GM23338 (cell line): Measurements from ENCODE around the gene CFDP1. TPM values are rescaled to one million over a fixed set of nuclear protein-coding genes. Genes with fewer than 3 reads are reported as not detected.

Experiments used
- ATAC-seq: fragments of 200-7000 bp; cut with Tn5 transposase; 3 replicates; pipeline ENCODE4 v1.9.1; 2020
- DNase-seq: peaks from one replicate; pipeline ENCODE4 v3.0.0-alpha.2; 2015; ENCODE audit warnings: low spot score
- H2AFZ ChIP-seq: fragments of 200-600 bp; sonication (generic); 2 replicates; pipeline ENCODE4 v1.8.0; 2016; ENCODE audit warnings: antibody characterized with exemption, mild to moderate bottlenecking, moderate library complexity
- H3F3A ChIP-seq: fragments of 200-600 bp; sonication (generic); replicated peaks from 2 replicates; pipeline ENCODE4 v1.8.0; 2017; ENCODE audit warnings: antibody characterized with exemption, mixed run types, low read depth
- H3K27ac ChIP-seq: fragments of 200-600 bp; sonication (generic); 2 replicates; pipeline ENCODE4 v1.6.1; 2016; ENCODE audit warnings: low read depth
- H3K27me3 ChIP-seq: fragments of 200-600 bp; sonication (generic); 2 replicates; pipeline ENCODE4 v1.8.0; 2016; ENCODE audit warnings: mild to moderate bottlenecking, mixed run types, moderate library complexity; ENCODE audit not compliant: insufficient read depth
- H3K36me3 ChIP-seq: fragments of 200-600 bp; sonication (generic); 2 replicates; pipeline ENCODE4 v1.8.0; 2016; ENCODE audit warnings: mild to moderate bottlenecking; ENCODE audit not compliant: insufficient read depth
- H3K4me1 ChIP-seq: fragments of 200-600 bp; sonication (generic); 2 replicates; pipeline ENCODE4 v1.8.0; 2016; ENCODE audit warnings: mild to moderate bottlenecking, moderate library complexity; ENCODE audit not compliant: insufficient read depth
- H3K4me2 ChIP-seq: fragments of 200-600 bp; sonication (generic); 2 replicates; pipeline ENCODE4 v1.7.1; 2017; ENCODE audit warnings: mixed run types
- H3K4me3 ChIP-seq: fragments of 200-600 bp; sonication (generic); 2 replicates; pipeline ENCODE4 v1.6.1; 2016; ENCODE audit warnings: mixed run types
- H3K79me2 ChIP-seq: fragments of 200-600 bp; sonication (generic); replicated peaks from 2 replicates; pipeline ENCODE4 v1.8.0; 2017; ENCODE audit warnings: mild to moderate bottlenecking; ENCODE audit not compliant: insufficient read depth
- H3K9me2 ChIP-seq: fragments of 200-600 bp; sonication (generic); 2 replicates; pipeline ENCODE4 v1.8.0; 2017; ENCODE audit not compliant: insufficient read depth
- H4K20me1 ChIP-seq: fragments of 200-600 bp; sonication (generic); replicated peaks from 2 replicates; pipeline ENCODE4 v1.8.0; 2017; ENCODE audit warnings: mild to moderate bottlenecking; ENCODE audit not compliant: insufficient read depth
- H3K27ac Mint-ChIP-seq: 2 replicates; pipeline ENCODE4 v1.8.0; 2020; ENCODE audit warnings: inconsistent platforms, mild to moderate bottlenecking, moderate library complexity, mixed read lengths
- H3K27me3 Mint-ChIP-seq: 3 replicates; pipeline ENCODE4 v1.8.0; 2022; ENCODE audit warnings: low read depth, mild to moderate bottlenecking, moderate library complexity, mixed read lengths, inconsistent platforms; ENCODE audit not compliant: insufficient read depth, poor library complexity
- H3K36me3 Mint-ChIP-seq: 3 replicates; pipeline ENCODE4 v1.8.0; 2021; ENCODE audit warnings: low read depth, mild to moderate bottlenecking, inconsistent platforms, moderate library complexity, mixed read lengths
- H3K4me1 Mint-ChIP-seq: 3 replicates; pipeline ENCODE4 v1.8.0; 2020; ENCODE audit warnings: mild to moderate bottlenecking, inconsistent platforms, mixed read lengths
- H3K4me3 Mint-ChIP-seq: 3 replicates; pipeline ENCODE4 v1.8.0; 2021; ENCODE audit warnings: moderate library complexity, mild to moderate bottlenecking, inconsistent platforms, mixed read lengths
- H3K9me3 Mint-ChIP-seq: 3 replicates; pipeline ENCODE4 v1.8.0; 2020; ENCODE audit warnings: moderate library complexity, mild to moderate bottlenecking, inconsistent platforms, mixed read lengths
- EZH2phosphoT487 ChIP-seq: fragments of 200-600 bp; sonication (generic); IDR thresholded peaks from one replicate; pipeline ENCODE4 v1.8.1; 2018; ENCODE audit warnings: antibody characterized with exemption; ENCODE audit not compliant: unreplicated experiment
- JUNB ChIP-seq: IDR thresholded peaks from one replicate; pipeline ENCODE4 v1.6.1; 2016; ENCODE audit warnings: antibody characterized with exemption; ENCODE audit not compliant: unreplicated experiment
- POLR2AphosphoS5 ChIP-seq: IDR thresholded peaks from 2 replicates; pipeline ENCODE4 v1.6.1; 2016; ENCODE audit warnings: antibody characterized with exemption, low read depth
- STAT1 ChIP-seq: IDR thresholded peaks from one replicate; pipeline ENCODE4 v1.6.1; 2016; ENCODE audit warnings: antibody characterized with exemption; ENCODE audit not compliant: unreplicated experiment
- ZNF114 ChIP-seq: fragments of 250-450 bp; sonication (Bioruptor Pico); IDR thresholded peaks from 2 replicates; pipeline ENCODE4 v1.5.0; 2020; ENCODE audit warnings: mild to moderate bottlenecking, moderate library complexity
- polyA plus RNA-seq: library from polyadenylated mRNA; unstranded; fragments of >200 nt; fragmentation: Nextera tagmentation; extraction: Ambion mirVana; gene quantifications from 2 replicates; pipeline ENCODE4 v1.2.1, GENCODE V29; 2016
- total RNA-seq: library from RNA; depleted of rRNA; stranded (reverse); fragments of >200 nt; shearing (Covaris generic); gene quantifications from 2 replicates; pipeline ENCODE4 v1.2.3, GENCODE V29; 2014
- TF ChIP-seq, protein P1 (sequence below), 2 experiments: fragments of 200-600 bp in 1 of 2; sonication (generic) in 1 of 2; conservative IDR thresholded peaks; 2 replicates each; pipeline versions ENCODE4 v1.5.1 to v1.6.1; 2016 to 2017; ENCODE audit warnings: antibody characterized with exemption in 2 of 2, low read depth in 2 of 2, mild to moderate bottlenecking in 2 of 2, moderate library complexity in 1 of 2
- TF ChIP-seq, protein P2 (sequence below): fragments of 250-450 bp; sonication (Bioruptor Pico); IDR thresholded peaks from 2 replicates; pipeline ENCODE4 v1.5.0; 2020; ENCODE audit warnings: mild to moderate bottlenecking, moderate library complexity
- TF ChIP-seq, protein P3 (sequence below): IDR thresholded peaks from 2 replicates; pipeline ENCODE4 v1.6.1; 2016; ENCODE audit warnings: antibody characterized with exemption

Gene CFDP1
- total and polyA plus RNA-seq, 2 experiments from 2014 or later: 89.9 to 224 TPM

DNA sequence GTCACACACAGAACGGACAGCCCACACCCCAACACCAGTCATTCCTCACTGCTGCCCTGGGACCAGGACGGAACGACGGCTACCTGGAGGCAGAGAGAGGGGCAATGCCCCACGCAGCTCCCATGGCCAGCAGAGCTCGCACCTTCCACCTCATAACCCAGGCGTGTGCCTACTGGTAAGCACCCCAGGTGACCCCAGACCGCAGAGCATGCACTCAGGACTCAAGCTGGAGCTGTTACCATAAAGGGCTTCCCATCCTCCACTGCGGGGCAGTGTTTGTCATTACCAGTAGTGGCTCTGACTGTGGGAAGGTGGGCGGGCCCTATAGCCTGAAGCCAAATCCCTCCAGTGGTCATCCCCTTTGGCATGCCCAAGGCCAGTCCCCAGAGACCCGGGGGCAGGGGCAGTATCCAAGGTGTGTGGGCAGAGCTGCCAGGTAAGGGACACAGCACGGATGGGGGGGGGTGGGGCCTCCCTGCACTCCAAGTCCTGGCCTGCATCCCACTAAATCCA, 177.2 kb downstream of the CFDP1 start:
- H3K27ac Mint-ChIP-seq: peak overlapping the region; percentile 97
- H3K79me2 ChIP-seq: peaks cover 80% of the 10 kb centered on the region
- H3K9me3 Mint-ChIP-seq: no peaks in the 10 kb centered on the region
- H3K4me3 Mint-ChIP-seq: peak overlapping the region; percentile 13; the same call in 1 of the 3 replicates
- H3K27me3 ChIP-seq: no peaks in the 10 kb centered on the region
- H3K27ac ChIP-seq: peak overlapping the region; percentile 100
- H4K20me1 ChIP-seq: peaks cover 23% of the 10 kb centered on the region
- H3K4me2 ChIP-seq: peak overlapping the region; percentile 62
- peaks cover 72% of the 10 kb centered on the region for H3K4me1 ChIP-seq
- peak; percentile 4 for ATAC-seq
- H3K4me3 ChIP-seq: peak overlapping the region; percentile 35; the same call in 1 of the 2 replicates
- no peak overlapping the region for H2AFZ ChIP-seq
- no peaks in the 10 kb centered on the region for H3K36me3 ChIP-seq
- no peaks in the 10 kb centered on the region for H3K9me2 ChIP-seq
- H3K27me3 Mint-ChIP-seq: peaks cover 17% of the 10 kb centered on the region
- no peak for TF ChIP-seq POLR2AphosphoS5
- TF ChIP-seq, protein P1, sequence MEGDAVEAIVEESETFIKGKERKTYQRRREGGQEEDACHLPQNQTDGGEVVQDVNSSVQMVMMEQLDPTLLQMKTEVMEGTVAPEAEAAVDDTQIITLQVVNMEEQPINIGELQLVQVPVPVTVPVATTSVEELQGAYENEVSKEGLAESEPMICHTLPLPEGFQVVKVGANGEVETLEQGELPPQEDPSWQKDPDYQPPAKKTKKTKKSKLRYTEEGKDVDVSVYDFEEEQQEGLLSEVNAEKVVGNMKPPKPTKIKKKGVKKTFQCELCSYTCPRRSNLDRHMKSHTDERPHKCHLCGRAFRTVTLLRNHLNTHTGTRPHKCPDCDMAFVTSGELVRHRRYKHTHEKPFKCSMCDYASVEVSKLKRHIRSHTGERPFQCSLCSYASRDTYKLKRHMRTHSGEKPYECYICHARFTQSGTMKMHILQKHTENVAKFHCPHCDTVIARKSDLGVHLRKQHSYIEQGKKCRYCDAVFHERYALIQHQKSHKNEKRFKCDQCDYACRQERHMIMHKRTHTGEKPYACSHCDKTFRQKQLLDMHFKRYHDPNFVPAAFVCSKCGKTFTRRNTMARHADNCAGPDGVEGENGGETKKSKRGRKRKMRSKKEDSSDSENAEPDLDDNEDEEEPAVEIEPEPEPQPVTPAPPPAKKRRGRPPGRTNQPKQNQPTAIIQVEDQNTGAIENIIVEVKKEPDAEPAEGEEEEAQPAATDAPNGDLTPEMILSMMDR (conservative IDR thresholded peaks at IDR 0.05; ENCODE audit: low read depth in 2 of 2): peak; percentile 9 to 31; a peak in 1 of 4 replicates
- H3K36me3 Mint-ChIP-seq: peaks cover 4% of the 10 kb centered on the region; the same call in 1 of the 3 replicates
- peak; percentile 67 for DNase-seq
- peaks cover 34% of the 10 kb centered on the region for H3F3A ChIP-seq
- peaks cover 77% of the 10 kb centered on the region for H3K4me1 Mint-ChIP-seq

DNA sequence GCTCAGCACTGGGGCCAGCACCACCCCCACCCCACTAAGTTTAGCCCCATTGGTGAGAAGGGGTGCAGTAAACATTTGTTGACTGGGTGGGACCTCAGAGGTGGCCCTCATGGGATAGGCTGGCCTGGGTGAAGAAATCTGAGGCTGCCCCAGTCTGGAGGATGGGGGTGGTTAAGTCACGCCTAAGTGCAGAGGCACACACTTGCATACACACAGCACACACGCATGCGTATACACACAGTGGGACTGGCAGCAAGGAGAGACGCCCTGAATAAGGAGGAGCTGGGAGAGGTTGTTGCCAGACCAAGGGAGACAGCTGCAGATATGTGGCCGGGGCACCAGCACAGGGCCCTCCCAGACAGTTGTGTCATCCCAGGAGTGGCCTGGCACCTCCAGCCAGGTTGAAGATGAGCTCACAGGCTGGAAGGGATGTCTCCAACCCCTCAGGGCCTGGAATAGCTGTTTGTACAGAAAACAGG, 178.9 kb downstream of the CFDP1 start:
- H3K36me3 ChIP-seq: no peaks in the 10 kb centered on the region
- peak overlapping the region; percentile 62 for H3K4me2 ChIP-seq
- Mint-ChIP-seq H3K27ac (peak overlapping the region; percentile 97), H3K27me3 (peaks cover 25% of the 10 kb centered on the region), H3K4me3 (peak overlapping the region; percentile 51; the same call in 1 of the 3 replicates), H3K9me3 (no peaks in the 10 kb centered on the region), H3K4me1 (peaks cover 79% of the 10 kb centered on the region), H3K36me3 (peaks cover 3% of the 10 kb centered on the region; the same call in 1 of the 3 replicates)
- DNase-seq (peak; percentile 70), ATAC-seq (peak; percentile 4)
- H3K4me1 ChIP-seq: peaks cover 73% of the 10 kb centered on the region
- H3K79me2 ChIP-seq: peaks cover 80% of the 10 kb centered on the region
- peak overlapping the region; percentile 39 for H3K4me3 ChIP-seq
- H3K27me3 ChIP-seq: no peaks in the 10 kb centered on the region
- no peaks in the 10 kb centered on the region for H3K9me2 ChIP-seq
- H3F3A ChIP-seq: peaks cover 34% of the 10 kb centered on the region
- H3K27ac ChIP-seq: peak overlapping the region; percentile 100
- no peak overlapping the region for H2AFZ ChIP-seq
- peaks cover 34% of the 10 kb centered on the region for H4K20me1 ChIP-seq
- TF ChIP-seq JUNB: no peak
- TF ChIP-seq STAT1: no peak
- no peak for TF ChIP-seq EZH2phosphoT487
- TF ChIP-seq, protein P2, sequence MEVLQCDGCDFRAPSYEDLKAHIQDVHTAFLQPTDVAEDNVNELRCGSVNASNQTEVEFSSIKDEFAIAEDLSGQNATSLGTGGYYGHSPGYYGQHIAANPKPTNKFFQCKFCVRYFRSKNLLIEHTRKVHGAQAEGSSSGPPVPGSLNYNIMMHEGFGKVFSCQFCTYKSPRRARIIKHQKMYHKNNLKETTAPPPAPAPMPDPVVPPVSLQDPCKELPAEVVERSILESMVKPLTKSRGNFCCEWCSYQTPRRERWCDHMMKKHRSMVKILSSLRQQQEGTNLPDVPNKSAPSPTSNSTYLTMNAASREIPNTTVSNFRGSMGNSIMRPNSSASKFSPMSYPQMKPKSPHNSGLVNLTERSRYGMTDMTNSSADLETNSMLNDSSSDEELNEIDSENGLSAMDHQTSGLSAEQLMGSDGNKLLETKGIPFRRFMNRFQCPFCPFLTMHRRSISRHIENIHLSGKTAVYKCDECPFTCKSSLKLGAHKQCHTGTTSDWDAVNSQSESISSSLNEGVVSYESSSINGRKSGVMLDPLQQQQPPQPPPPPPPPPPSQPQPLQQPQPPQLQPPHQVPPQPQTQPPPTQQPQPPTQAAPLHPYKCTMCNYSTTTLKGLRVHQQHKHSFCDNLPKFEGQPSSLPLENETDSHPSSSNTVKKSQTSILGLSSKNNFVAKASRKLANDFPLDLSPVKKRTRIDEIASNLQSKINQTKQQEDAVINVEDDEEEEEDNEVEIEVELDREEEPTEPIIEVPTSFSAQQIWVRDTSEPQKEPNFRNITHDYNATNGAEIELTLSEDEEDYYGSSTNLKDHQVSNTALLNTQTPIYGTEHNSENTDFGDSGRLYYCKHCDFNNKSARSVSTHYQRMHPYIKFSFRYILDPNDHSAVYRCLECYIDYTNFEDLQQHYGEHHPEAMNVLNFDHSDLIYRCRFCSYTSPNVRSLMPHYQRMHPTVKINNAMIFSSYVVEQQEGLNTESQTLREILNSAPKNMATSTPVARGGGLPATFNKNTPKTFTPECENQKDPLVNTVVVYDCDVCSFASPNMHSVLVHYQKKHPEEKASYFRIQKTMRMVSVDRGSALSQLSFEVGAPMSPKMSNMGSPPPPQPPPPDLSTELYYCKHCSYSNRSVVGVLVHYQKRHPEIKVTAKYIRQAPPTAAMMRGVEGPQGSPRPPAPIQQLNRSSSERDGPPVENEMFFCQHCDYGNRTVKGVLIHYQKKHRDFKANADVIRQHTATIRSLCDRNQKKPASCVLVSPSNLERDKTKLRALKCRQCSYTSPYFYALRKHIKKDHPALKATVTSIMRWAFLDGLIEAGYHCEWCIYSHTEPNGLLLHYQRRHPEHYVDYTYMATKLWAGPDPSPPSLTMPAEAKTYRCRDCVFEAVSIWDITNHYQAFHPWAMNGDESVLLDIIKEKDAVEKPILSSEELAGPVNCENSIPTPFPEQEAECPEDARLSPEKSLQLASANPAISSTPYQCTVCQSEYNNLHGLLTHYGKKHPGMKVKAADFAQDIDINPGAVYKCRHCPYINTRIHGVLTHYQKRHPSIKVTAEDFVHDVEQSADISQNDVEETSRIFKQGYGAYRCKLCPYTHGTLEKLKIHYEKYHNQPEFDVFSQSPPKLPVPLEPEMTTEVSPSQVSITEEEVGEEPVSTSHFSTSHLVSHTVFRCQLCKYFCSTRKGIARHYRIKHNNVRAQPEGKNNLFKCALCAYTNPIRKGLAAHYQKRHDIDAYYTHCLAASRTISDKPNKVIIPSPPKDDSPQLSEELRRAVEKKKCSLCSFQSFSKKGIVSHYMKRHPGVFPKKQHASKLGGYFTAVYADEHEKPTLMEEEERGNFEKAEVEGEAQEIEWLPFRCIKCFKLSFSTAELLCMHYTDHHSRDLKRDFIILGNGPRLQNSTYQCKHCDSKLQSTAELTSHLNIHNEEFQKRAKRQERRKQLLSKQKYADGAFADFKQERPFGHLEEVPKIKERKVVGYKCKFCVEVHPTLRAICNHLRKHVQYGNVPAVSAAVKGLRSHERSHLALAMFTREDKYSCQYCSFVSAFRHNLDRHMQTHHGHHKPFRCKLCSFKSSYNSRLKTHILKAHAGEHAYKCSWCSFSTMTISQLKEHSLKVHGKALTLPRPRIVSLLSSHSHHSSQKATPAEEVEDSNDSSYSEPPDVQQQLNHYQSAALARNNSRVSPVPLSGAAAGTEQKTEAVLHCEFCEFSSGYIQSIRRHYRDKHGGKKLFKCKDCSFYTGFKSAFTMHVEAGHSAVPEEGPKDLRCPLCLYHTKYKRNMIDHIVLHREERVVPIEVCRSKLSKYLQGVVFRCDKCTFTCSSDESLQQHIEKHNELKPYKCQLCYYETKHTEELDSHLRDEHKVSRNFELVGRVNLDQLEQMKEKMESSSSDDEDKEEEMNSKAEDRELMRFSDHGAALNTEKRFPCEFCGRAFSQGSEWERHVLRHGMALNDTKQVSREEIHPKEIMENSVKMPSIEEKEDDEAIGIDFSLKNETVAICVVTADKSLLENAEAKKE (CRISPR knock-in tag): no peak
- no peak for TF ChIP-seq ZNF114 (CRISPR knock-in tag)
- TF ChIP-seq, protein P1 (conservative IDR thresholded peaks at IDR 0.05; ENCODE audit: low read depth in 2 of 2): no peak
- TF ChIP-seq, protein P3, sequence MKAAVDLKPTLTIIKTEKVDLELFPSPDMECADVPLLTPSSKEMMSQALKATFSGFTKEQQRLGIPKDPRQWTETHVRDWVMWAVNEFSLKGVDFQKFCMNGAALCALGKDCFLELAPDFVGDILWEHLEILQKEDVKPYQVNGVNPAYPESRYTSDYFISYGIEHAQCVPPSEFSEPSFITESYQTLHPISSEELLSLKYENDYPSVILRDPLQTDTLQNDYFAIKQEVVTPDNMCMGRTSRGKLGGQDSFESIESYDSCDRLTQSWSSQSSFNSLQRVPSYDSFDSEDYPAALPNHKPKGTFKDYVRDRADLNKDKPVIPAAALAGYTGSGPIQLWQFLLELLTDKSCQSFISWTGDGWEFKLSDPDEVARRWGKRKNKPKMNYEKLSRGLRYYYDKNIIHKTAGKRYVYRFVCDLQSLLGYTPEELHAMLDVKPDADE: 0 out of 2 replicates have a peak, but pooled peaks have one; percentile 3
- TF ChIP-seq POLR2AphosphoS5: peak; percentile 54; the same call in 1 of the 2 replicates
